HG03196 (cell line): Measurements from ENCODE around the gene USP21.

Experiments used
- ATAC-seq: cut with Tn5 transposase; IDR thresholded peaks from one replicate; pipeline ENCODE4 v1.9.1; 2021; ENCODE audit not compliant: unreplicated experiment

The USP21 gene

GRCh38 chr1:161168906-161169305 is 9.6 kb downstream of the USP21 start:
- no peak for ATAC-seq

- ATAC-seq: no peak
Measured at GRCh38 chr1:161171191-161171590, 11.9 kb downstream of the USP21 start.

- ATAC-seq: no peak
Measured at GRCh38 chr1:161171696-161172095, 12.4 kb downstream of the USP21 start.

GRCh38 chr1:161172349-161172748 is 13.0 kb downstream of the USP21 start:
- no peak for ATAC-seq

GRCh38 chr1:161172776-161173376 is 13.6 kb downstream of the USP21 start:
- no peak for ATAC-seq

GRCh38 chr1:161173711-161174110 is 14.4 kb downstream of the USP21 start:
- no peak for ATAC-seq

GRCh38 chr1:161174911-161175310 is 15.6 kb downstream of the USP21 start:
- no peak for ATAC-seq

GRCh38 chr1:161175771-161176453 is 16.6 kb downstream of the USP21 start:
- no peak for ATAC-seq

GRCh38 chr1:161176468-161177111 is 17.3 kb downstream of the USP21 start:
- ATAC-seq: no peak

GRCh38 chr1:161177112-161177935 is 18.0 kb downstream of the USP21 start, which contains the start of gene B4GALT3:
B4GALT3 (minus strand) TSS chr1:161177507; CDS start chr1:161176060, 1,447 bp downstream.
- ATAC-seq: peak; percentile 62

- no peak for ATAC-seq
Measured at GRCh38 chr1:161177936-161178244, 18.6 kb downstream of the USP21 start.

- no peak for ATAC-seq
Measured at GRCh38 chr1:161179698-161180097, 20.4 kb downstream of the USP21 start.

GRCh38 chr1:161180639-161181038 is 21.3 kb downstream of the USP21 start:
- ATAC-seq: no peak

GRCh38 chr1:161182214-161182613 is 22.9 kb downstream of the USP21 start:
- no peak for ATAC-seq

- ATAC-seq: peak; percentile 60
Measured at GRCh38 chr1:161185282-161185682, 26.0 kb downstream of the USP21 start.

- ATAC-seq: peak; percentile 24
Measured at GRCh38 chr1:161185732-161186311, 26.5 kb downstream of the USP21 start.

- ATAC-seq: no peak
Measured at GRCh38 chr1:161187311-161187710, 28.0 kb downstream of the USP21 start.

GRCh38 chr1:161188381-161188780 is 29.1 kb downstream of the USP21 start:
- ATAC-seq: no peak

GRCh38 chr1:161189036-161189435 is 29.7 kb downstream of the USP21 start:
- no peak for ATAC-seq

- no peak for ATAC-seq
Measured at GRCh38 chr1:161190962-161191521, 31.7 kb downstream of the USP21 start.

GRCh38 chr1:161191971-161192370 is 32.7 kb downstream of the USP21 start:
- no peak for ATAC-seq
